Measurements from ENCODE around the gene SLC26A1. TPM values are rescaled to one million over a fixed set of nuclear protein-coding genes. Genes with fewer than 3 reads are reported as not detected.

SLC26A1 gene, protein sequence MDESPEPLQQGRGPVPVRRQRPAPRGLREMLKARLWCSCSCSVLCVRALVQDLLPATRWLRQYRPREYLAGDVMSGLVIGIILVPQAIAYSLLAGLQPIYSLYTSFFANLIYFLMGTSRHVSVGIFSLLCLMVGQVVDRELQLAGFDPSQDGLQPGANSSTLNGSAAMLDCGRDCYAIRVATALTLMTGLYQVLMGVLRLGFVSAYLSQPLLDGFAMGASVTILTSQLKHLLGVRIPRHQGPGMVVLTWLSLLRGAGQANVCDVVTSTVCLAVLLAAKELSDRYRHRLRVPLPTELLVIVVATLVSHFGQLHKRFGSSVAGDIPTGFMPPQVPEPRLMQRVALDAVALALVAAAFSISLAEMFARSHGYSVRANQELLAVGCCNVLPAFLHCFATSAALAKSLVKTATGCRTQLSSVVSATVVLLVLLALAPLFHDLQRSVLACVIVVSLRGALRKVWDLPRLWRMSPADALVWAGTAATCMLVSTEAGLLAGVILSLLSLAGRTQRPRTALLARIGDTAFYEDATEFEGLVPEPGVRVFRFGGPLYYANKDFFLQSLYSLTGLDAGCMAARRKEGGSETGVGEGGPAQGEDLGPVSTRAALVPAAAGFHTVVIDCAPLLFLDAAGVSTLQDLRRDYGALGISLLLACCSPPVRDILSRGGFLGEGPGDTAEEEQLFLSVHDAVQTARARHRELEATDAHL
- total RNA-seq, result 0.05 TPM
- 0.20 TPM for polyA plus RNA-seq

DNA sequence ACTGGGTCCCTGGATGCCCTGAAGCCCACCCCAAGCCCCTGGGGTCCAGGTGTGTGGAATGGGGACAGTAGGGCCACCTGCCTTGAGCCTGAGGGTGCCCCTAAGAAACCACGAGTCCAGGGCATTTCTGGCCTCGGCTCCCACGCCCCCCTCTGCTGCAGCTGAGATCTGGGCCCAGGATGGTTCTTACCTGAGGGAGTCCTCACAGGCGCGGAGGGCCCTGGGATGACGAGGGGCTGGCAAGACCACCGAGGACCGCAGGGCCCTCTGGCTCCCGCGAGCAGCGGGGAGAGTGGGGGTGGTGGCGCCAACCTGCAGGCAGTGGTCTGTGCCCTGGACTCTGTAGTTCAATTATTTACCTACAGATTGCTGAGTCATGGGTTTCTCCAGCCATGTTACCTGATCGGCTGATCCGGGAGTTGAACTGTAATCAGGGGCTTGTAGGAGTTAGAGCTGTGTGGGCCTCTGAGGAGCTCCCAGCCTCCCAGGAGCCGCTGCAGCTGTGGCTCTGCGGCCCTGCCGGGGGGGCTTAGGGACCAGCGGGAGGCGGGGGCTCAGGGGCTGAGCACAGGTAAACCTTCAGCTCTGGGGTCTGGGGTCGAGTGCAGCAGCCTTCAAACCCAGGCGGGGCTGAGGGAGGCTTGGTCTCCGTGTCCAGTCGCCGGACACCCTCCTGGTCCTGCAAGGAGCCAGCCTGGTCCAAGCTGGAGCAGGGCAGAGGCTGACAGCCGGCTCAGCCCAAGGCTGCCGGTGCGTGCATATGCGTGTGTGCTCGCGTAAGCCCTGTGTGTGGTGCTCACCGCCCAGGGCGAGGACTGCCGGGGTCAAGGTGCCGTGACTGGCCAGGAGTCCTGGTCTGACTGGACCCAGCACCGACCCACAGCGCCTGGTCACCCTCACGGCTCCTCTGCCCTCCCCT lies at the start of gene SLC26A1:
TSS of gene SLC26A1 (minus strand) at position 294 of the 919 bp plus-strand sequence. CDS start 1,701 bp downstream, outside the sequence.
- Histone ChIP-seq H3K27ac (ENCODE audit: low read depth) (no peak within 1 kb of the TSS), H3K4me3 (ENCODE audit: low read depth, low read length) (no peak within 1 kb of the TSS), H3K4me1 (ENCODE audit: insufficient read depth) (peaks cover 5% of the 10 kb centered on the region), H3K36me3 (ENCODE audit: insufficient read depth) (no peaks in the 10 kb centered on the region)
- 85% methylated on average over 37 of the region's 37 CpGs for WGBS
- DNase-seq (ENCODE audit: extremely low spot score), result no peak

DNA sequence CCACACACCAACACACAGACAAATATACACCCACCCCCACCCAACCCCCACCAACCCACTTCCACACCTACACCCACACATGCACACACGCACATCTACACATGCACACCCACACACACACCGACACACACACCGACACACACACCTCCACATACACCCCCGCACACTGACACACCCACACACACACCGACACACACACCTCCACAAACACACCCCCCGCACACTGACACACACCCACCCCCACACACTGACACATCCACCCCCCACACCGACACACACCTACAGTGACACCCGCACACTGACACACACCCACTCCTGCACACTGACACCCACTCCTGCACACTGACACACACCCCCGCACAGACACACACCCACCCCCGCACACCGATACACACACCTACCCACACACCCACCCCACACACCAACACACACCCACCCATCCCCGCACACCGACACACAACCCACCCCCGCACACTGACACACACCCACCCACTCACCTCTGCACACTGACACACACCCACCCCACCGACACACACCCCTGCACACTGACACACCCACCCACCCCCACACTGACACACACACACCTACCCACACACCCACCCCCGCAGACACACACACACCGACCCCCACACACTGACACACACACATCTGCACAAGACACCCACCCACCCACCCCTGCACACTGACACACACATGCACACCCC lies 49.3 kb upstream of the SLC26A1 start:
- WGBS, result 92% methylated on average over 17 of the region's 17 CpGs
- DNase-seq (ENCODE audit: extremely low spot score), result no peak

DNA sequence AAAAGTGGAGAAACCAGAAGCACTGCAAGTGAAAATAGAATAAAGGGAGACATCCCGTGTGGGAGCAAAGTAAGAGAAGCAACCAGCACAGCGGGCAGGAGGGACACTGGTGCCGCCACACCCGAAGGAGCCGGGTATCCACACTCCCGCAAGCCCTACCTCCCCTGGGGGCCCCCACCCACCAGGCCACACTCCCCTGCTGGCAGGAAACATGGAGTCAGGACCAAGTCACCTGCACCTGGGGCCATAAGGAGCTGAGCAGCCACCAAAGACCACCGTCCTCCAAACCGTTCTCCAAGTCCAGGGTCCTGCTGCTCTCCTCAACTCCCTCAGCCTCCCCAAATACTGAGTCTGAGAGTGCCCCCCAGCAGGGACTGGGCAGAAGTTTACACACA lies 48.7 kb upstream of the SLC26A1 start:
- Histone ChIP-seq H3K4me1 (ENCODE audit: insufficient read depth) (no peaks in the 10 kb centered on the region), H3K36me3 (ENCODE audit: insufficient read depth) (no peaks in the 10 kb centered on the region), H3K27ac (ENCODE audit: low read depth) (no peak overlapping the region), H3K4me3 (ENCODE audit: low read depth, low read length) (no peak overlapping the region)
- DNase-seq (ENCODE audit: extremely low spot score), result no peak
- 52% methylated on average over 8 of the region's 8 CpGs for WGBS

More for the DNA sequence above, 49.3 kb upstream of the SLC26A1 start:
- H3K27ac ChIP-seq (ENCODE audit: low read depth), result no peak overlapping the region
- H3K4me1 ChIP-seq (ENCODE audit: insufficient read depth), result no peaks in the 10 kb centered on the region
- no peak overlapping the region for H3K4me3 ChIP-seq (ENCODE audit: low read depth, low read length)
- H3K36me3 ChIP-seq (ENCODE audit: insufficient read depth), result no peaks in the 10 kb centered on the region

DNA sequence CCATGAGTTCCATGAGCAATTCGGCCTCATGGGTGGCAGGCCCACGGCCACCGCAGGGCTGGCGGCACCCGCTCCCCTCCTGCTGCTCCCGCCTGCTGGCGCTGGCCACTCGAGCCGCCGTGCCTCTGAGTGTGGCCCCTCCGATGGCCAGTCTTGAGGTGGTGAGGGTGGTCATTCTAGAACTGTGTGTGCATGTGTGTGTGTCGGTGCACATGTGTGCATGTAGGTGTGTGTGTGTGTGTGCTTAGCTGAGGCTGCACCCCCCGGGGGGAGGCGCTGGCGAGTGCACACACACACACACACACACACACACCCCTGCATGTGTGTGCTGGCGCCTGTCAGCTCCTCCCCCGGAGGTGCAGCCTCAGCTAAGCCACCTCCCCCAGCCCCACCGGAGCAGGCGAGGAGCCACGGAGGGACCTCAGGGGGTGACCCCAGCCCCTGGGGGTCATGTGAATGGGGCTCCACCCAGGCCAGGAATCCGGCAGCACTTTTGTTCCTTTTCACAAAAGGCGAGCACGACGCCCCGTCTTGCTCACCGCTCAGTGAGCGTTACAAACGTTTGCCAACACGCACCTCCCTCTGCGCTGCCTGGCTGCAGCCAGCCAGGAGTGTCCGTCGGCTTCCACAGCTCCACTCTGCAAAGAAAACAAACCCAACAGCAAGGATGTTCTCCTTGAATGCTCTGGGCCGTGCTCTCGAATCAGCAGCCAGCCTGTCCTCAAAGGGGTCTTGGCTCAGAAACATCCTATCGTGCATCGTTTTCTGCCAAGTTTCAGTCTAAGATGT lies 48.1 kb upstream of the SLC26A1 start:
- H3K4me1 ChIP-seq (ENCODE audit: insufficient read depth), result no peaks in the 10 kb centered on the region
- no peak overlapping the region for H3K4me3 ChIP-seq (ENCODE audit: low read depth, low read length)
- no peaks in the 10 kb centered on the region for H3K36me3 ChIP-seq (ENCODE audit: insufficient read depth)
- no peak overlapping the region for H3K27ac ChIP-seq (ENCODE audit: low read depth)
- peak; percentile 48 for DNase-seq (ENCODE audit: extremely low spot score)
- WGBS, result 40% methylated on average over 36 of the region's 36 CpGs

GRCh38 chr4:1040344-1041146 lies 47.3 kb upstream of the SLC26A1 start:
- H3K4me1 ChIP-seq (ENCODE audit: insufficient read depth), result no peaks in the 10 kb centered on the region
- DNase-seq (ENCODE audit: extremely low spot score), result no peak
- H3K36me3 ChIP-seq (ENCODE audit: insufficient read depth), result no peaks in the 10 kb centered on the region
- 89% methylated on average over 21 of the region's 21 CpGs for WGBS
- H3K4me3 ChIP-seq (ENCODE audit: low read depth, low read length), result no peak overlapping the region
- H3K27ac ChIP-seq (ENCODE audit: low read depth), result no peak overlapping the region

- no peak overlapping the region for H3K27ac ChIP-seq (ENCODE audit: low read depth)
- H3K36me3 ChIP-seq (ENCODE audit: insufficient read depth), result no peaks in the 10 kb centered on the region
- 56% methylated on average over 20 of the region's 20 CpGs for WGBS
- H3K4me1 ChIP-seq (ENCODE audit: insufficient read depth), result no peaks in the 10 kb centered on the region
- no peak overlapping the region for H3K4me3 ChIP-seq (ENCODE audit: low read depth, low read length)
- DNase-seq (ENCODE audit: extremely low spot score), result no peak
These were observed 46.5 kb upstream of the SLC26A1 start for GRCh38 chr4:1039493-1040343.

- 69% methylated on average over 16 of the region's 16 CpGs for WGBS
- Histone ChIP-seq H3K4me3 (ENCODE audit: low read depth, low read length) (no peak overlapping the region), H3K4me1 (ENCODE audit: insufficient read depth) (no peaks in the 10 kb centered on the region), H3K36me3 (ENCODE audit: insufficient read depth) (no peaks in the 10 kb centered on the region), H3K27ac (ENCODE audit: low read depth) (peak overlapping the region; percentile 25)
- no peak for DNase-seq (ENCODE audit: extremely low spot score)
These were observed 45.8 kb upstream of the SLC26A1 start for GRCh38 chr4:1038948-1039492.

GRCh38 chr4:1036976-1037810 lies 44.0 kb upstream of the SLC26A1 start:
- no peak for DNase-seq (ENCODE audit: extremely low spot score)
- H3K4me3 ChIP-seq (ENCODE audit: low read depth, low read length), result no peak overlapping the region
- no peak overlapping the region for H3K27ac ChIP-seq (ENCODE audit: low read depth)
- H3K36me3 ChIP-seq (ENCODE audit: insufficient read depth), result no peaks in the 10 kb centered on the region
- no peaks in the 10 kb centered on the region for H3K4me1 ChIP-seq (ENCODE audit: insufficient read depth)
- 88% methylated on average over 26 of the region's 26 CpGs for WGBS

DNA sequence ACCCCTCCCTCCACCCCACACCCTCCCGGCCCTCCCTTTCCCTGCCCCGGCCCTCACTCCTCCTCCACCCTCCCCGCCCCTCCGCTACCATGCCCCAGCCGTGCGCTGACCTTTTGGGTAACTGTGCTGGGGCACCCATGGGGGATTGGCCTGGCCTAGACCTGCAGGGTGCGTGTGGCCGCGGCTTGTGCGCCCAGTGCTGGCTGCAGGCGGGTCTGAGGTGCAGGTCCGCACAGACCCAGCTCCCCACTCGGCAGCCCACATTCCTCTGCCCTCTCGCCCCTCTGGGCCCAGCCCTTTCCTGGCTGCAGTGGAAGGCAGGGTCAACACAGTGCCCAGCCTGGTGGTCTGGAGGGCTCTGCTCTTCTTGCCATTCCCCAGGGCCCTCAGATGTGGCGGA lies 42.9 kb upstream of the SLC26A1 start:
- no peak for DNase-seq (ENCODE audit: extremely low spot score)
- no peaks in the 10 kb centered on the region for H3K4me1 ChIP-seq (ENCODE audit: insufficient read depth)
- no peaks in the 10 kb centered on the region for H3K36me3 ChIP-seq (ENCODE audit: insufficient read depth)
- H3K27ac ChIP-seq (ENCODE audit: low read depth), result no peak overlapping the region
- 89% methylated on average over 15 of the region's 15 CpGs for WGBS
- no peak overlapping the region for H3K4me3 ChIP-seq (ENCODE audit: low read depth, low read length)

- H3K4me1 ChIP-seq (ENCODE audit: insufficient read depth), result no peaks in the 10 kb centered on the region
- H3K27ac ChIP-seq (ENCODE audit: low read depth), result no peak overlapping the region
- DNase-seq (ENCODE audit: extremely low spot score), result no peak
- 82% methylated on average over 26 of the region's 26 CpGs for WGBS
- no peaks in the 10 kb centered on the region for H3K36me3 ChIP-seq (ENCODE audit: insufficient read depth)
- no peak overlapping the region for H3K4me3 ChIP-seq (ENCODE audit: low read depth, low read length)
These were observed 42.3 kb upstream of the SLC26A1 start for GRCh38 chr4:1035510-1035909.
